A673 (cell line): Measurements from ENCODE around the gene SYNE1.
A peak's percentile ranks its signal among the peaks of the same experiment; 100 is the strongest.

Source experiments
- EZH2 ChIP-seq: fragments of 200-600 bp; sonication (generic); IDR thresholded peaks from 2 replicates; pipeline ENCODE4 v1.6.1; 2017; ENCODE audit warnings: borderline replicate concordance, low read depth, mild to moderate bottlenecking, mixed read lengths, antibody characterized with exemption, low read length; ENCODE audit not compliant: poor library complexity, severe bottlenecking
- TF ChIP-seq, protein P1 (sequence below): fragments of 300-800, 200-600 bp; sonication (generic); conservative IDR thresholded peaks from 2 replicates; pipeline ENCODE4 v1.5.1; 2017; ENCODE audit warnings: low read depth, mild to moderate bottlenecking, antibody characterized with exemption, low read length, moderate library complexity, mixed read lengths

GRCh38 chr6:152423216-152424103 lies 213.7 kb downstream of the SYNE1 start:
- TF ChIP-seq, protein P1, sequence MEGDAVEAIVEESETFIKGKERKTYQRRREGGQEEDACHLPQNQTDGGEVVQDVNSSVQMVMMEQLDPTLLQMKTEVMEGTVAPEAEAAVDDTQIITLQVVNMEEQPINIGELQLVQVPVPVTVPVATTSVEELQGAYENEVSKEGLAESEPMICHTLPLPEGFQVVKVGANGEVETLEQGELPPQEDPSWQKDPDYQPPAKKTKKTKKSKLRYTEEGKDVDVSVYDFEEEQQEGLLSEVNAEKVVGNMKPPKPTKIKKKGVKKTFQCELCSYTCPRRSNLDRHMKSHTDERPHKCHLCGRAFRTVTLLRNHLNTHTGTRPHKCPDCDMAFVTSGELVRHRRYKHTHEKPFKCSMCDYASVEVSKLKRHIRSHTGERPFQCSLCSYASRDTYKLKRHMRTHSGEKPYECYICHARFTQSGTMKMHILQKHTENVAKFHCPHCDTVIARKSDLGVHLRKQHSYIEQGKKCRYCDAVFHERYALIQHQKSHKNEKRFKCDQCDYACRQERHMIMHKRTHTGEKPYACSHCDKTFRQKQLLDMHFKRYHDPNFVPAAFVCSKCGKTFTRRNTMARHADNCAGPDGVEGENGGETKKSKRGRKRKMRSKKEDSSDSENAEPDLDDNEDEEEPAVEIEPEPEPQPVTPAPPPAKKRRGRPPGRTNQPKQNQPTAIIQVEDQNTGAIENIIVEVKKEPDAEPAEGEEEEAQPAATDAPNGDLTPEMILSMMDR: 0 out of 2 replicates have a peak, but pooled peaks have one; percentile 13
- TF ChIP-seq EZH2: no peak
